22Rv1 (cell line): ENCODE results near the gene CDK11B.
"Not testable (repeated sequence)": the region's sequence is repeated elsewhere in the genome, so short reads cannot be mapped to it uniquely, and the experiment has no call there.

ENCODE experiments used
- ZFX ChIP-seq: fragments of 450-650 bp; IDR thresholded peaks from 2 replicates; pipeline ENCODE4 v1.6.1; 2017; ENCODE audit warnings: antibody characterized with exemption, borderline replicate concordance
- TF ChIP-seq, protein P1 (sequence below): fragments of 450-650 bp; IDR thresholded peaks from 2 replicates; pipeline ENCODE4 v1.5.1; 2017; ENCODE audit warnings: mild to moderate bottlenecking

DNA sequence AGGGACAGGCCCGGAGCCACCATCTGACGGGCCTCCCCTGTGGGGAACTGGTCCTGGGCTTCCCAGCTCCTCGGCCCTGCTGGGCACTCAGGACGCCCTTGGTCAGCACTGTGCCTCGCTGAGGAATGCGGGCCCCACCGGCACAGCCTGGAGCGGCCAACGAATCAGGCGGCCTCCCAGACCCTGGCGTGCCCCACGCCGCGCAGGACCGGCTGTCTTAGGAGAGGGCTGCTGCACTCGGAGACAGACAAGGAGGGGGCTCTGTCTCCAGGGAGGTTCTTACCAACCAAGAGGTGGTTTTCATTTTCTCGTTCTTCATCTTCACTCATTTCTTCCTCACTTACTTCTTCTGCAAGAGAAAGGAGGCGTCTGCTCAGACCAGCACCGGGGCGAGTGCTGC, 49.1 kb upstream of the CDK11B start:
- TF ChIP-seq, protein P1, sequence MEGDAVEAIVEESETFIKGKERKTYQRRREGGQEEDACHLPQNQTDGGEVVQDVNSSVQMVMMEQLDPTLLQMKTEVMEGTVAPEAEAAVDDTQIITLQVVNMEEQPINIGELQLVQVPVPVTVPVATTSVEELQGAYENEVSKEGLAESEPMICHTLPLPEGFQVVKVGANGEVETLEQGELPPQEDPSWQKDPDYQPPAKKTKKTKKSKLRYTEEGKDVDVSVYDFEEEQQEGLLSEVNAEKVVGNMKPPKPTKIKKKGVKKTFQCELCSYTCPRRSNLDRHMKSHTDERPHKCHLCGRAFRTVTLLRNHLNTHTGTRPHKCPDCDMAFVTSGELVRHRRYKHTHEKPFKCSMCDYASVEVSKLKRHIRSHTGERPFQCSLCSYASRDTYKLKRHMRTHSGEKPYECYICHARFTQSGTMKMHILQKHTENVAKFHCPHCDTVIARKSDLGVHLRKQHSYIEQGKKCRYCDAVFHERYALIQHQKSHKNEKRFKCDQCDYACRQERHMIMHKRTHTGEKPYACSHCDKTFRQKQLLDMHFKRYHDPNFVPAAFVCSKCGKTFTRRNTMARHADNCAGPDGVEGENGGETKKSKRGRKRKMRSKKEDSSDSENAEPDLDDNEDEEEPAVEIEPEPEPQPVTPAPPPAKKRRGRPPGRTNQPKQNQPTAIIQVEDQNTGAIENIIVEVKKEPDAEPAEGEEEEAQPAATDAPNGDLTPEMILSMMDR = not testable (repeated sequence)
- TF ChIP-seq ZFX = not testable (repeated sequence)
